HG03159 (cell line): ENCODE data around the gene FGD4.

Experiments
- ATAC-seq: cut with Tn5 transposase; IDR thresholded peaks from one replicate; pipeline ENCODE4 v1.9.1; 2021; ENCODE audit warnings: mild to moderate bottlenecking, moderate library complexity; ENCODE audit not compliant: unreplicated experiment

FGD4 gene

GRCh38 chr12:32454866-32455265 is 55.5 kb downstream of the FGD4 start:
- no peak for ATAC-seq

GRCh38 chr12:32455607-32456071 is 56.3 kb downstream of the FGD4 start:
- ATAC-seq: peak; percentile 77

- ATAC-seq: no peak
These were observed 58.1 kb downstream of the FGD4 start for GRCh38 chr12:32457251-32458025.

- no peak for ATAC-seq
These were observed 61.3 kb downstream of the FGD4 start for GRCh38 chr12:32460638-32461037.

GRCh38 chr12:32462908-32463307 is 63.5 kb downstream of the FGD4 start:
- ATAC-seq: no peak

- no peak for ATAC-seq
These were observed 66.8 kb downstream of the FGD4 start for GRCh38 chr12:32466187-32466586.

GRCh38 chr12:32466986-32467711 is 67.8 kb downstream of the FGD4 start:
- no peak for ATAC-seq

GRCh38 chr12:32467959-32468863 is 68.9 kb downstream of the FGD4 start:
- ATAC-seq: no peak

GRCh38 chr12:32470936-32471470 is 71.6 kb downstream of the FGD4 start:
- no peak for ATAC-seq

GRCh38 chr12:32471591-32472001 is 72.2 kb downstream of the FGD4 start:
- ATAC-seq: no peak

GRCh38 chr12:32475724-32476123 is 76.4 kb downstream of the FGD4 start:
- ATAC-seq: no peak

GRCh38 chr12:32476446-32476845 is 77.1 kb downstream of the FGD4 start:
- no peak for ATAC-seq

- ATAC-seq: no peak
These were observed 78.4 kb downstream of the FGD4 start for GRCh38 chr12:32477714-32478113.

- ATAC-seq: no peak
These were observed 78.8 kb downstream of the FGD4 start for GRCh38 chr12:32478166-32478565.

- no peak for ATAC-seq
These were observed 79.7 kb downstream of the FGD4 start for GRCh38 chr12:32478858-32479725.

GRCh38 chr12:32482226-32482625 is 82.9 kb downstream of the FGD4 start:
- peak; percentile 79 for ATAC-seq

- ATAC-seq: no peak
These were observed 84.1 kb downstream of the FGD4 start for GRCh38 chr12:32483499-32483898.

GRCh38 chr12:32483993-32484392 is 84.6 kb downstream of the FGD4 start:
- no peak for ATAC-seq

GRCh38 chr12:32486158-32486557 is 86.8 kb downstream of the FGD4 start:
- ATAC-seq: no peak

GRCh38 chr12:32488132-32488531 is 88.8 kb downstream of the FGD4 start:
- no peak for ATAC-seq
